IMR-90 (cell line): ENCODE data around the gene BCL2L11. TPM values are rescaled to one million over a fixed set of nuclear protein-coding genes. Genes with fewer than 3 reads are reported as not detected.

Experiments
- ATAC-seq: fragments of 200-7000 bp; cut with Tn5 transposase; 2 replicates; pipeline ENCODE4 v1.9.1; 2020; ENCODE audit warnings: low read depth, mild to moderate bottlenecking, moderate library complexity
- BruUV-seq: library from RNA; stranded (reverse); fragments of 400-500 nt; replicated peaks from 2 replicates; lab custom pipeline; 2021; lab: Mats Ljungman, UMichigan
- CTCF ChIA-PET: fragments of 300-600 bp; formaldehyde crosslinking; extraction: SDS; loops from one replicate; lab custom pipeline; 2021; ENCODE audit warnings: antibody characterized with exemption; lab: Yijun Ruan, JAX
- POLR2A ChIA-PET: fragments of 300-600 bp; sonication (Branson Sonifier 250); formaldehyde crosslinking; loops from one replicate; lab custom pipeline; 2022; ENCODE audit warnings: antibody characterized with exemption; ENCODE audit not compliant: unreplicated experiment; lab: Charles Lee
- DNase-seq: peaks from one replicate; pipeline ENCODE4 v3.0.0; 2013
- H2AFZ ChIP-seq: replicated peaks from 2 replicates; pipeline ENCODE3; 2013; ENCODE audit warnings: low read length, mild to moderate bottlenecking; ENCODE audit not compliant: poor library complexity
- H2AK5ac ChIP-seq: 2 replicates; pipeline ENCODE4 v1.6.1; 2013; ENCODE audit warnings: low read depth, low read length, inconsistent platforms
- H2AK9ac ChIP-seq: replicated peaks from 2 replicates; pipeline ENCODE3; 2013; ENCODE audit warnings: mild to moderate bottlenecking, low read depth, low read length, moderate library complexity; ENCODE audit not compliant: poor library complexity
- H2BK120ac ChIP-seq: 2 replicates; pipeline ENCODE4 v1.6.1; 2013; ENCODE audit warnings: low read depth, low read length, inconsistent platforms
- H2BK15ac ChIP-seq: 3 replicates; pipeline ENCODE4 v1.6.1; 2013; ENCODE audit warnings: low read depth, low read length, inconsistent platforms
- H2BK20ac ChIP-seq: 2 replicates; pipeline ENCODE4 v1.6.1; 2013; ENCODE audit warnings: low read depth, mild to moderate bottlenecking, inconsistent platforms, low read length, moderate library complexity
- H2BK5ac ChIP-seq: 2 replicates; pipeline ENCODE4 v1.6.1; 2013; ENCODE audit warnings: mild to moderate bottlenecking, low read depth, low read length, inconsistent platforms; ENCODE audit not compliant: poor library complexity, severe bottlenecking
- H3K14ac ChIP-seq: replicated peaks from 2 replicates; pipeline ENCODE4 v1.6.1; 2013; ENCODE audit warnings: low read depth, low read length, inconsistent platforms
- H3K18ac ChIP-seq: 2 replicates; pipeline ENCODE4 v1.6.1; 2013; ENCODE audit warnings: low read depth, low read length, control low read depth
- H3K23ac ChIP-seq: 2 replicates; pipeline ENCODE4 v1.6.1; 2013; ENCODE audit warnings: low read depth, low read length, inconsistent platforms
- H3K27ac ChIP-seq: 2 replicates; pipeline ENCODE4 v1.5.1; 2013; ENCODE audit warnings: mild to moderate bottlenecking, control low read depth, low read length; ENCODE audit not compliant: insufficient read depth
- H3K27me3 ChIP-seq: 2 replicates; pipeline ENCODE4 v1.6.1; 2013; ENCODE audit warnings: low read length; ENCODE audit not compliant: control insufficient read depth, insufficient read depth
- H3K36me3 ChIP-seq: 2 replicates; pipeline ENCODE4 v1.6.1; 2013; ENCODE audit warnings: low read length, mixed read lengths; ENCODE audit not compliant: control insufficient read depth, insufficient read depth
- H3K4ac ChIP-seq: 2 replicates; pipeline ENCODE4 v1.6.1; 2013; ENCODE audit warnings: low read depth, low read length, inconsistent platforms
- H3K4me1 ChIP-seq: 2 replicates; pipeline ENCODE4 v1.6.1; 2013; ENCODE audit warnings: low read length, mixed read lengths; ENCODE audit not compliant: control insufficient read depth, insufficient read depth
- H3K4me2 ChIP-seq: 2 replicates; pipeline ENCODE4 v1.6.1; 2013; ENCODE audit warnings: low read depth, mild to moderate bottlenecking, control low read depth, low read length, moderate library complexity
- H3K4me3 ChIP-seq: 2 replicates; pipeline ENCODE4 v1.5.1; 2013; ENCODE audit warnings: low read depth, mild to moderate bottlenecking, control low read depth, low read length, moderate library complexity; ENCODE audit not compliant: insufficient read depth
- H3K56ac ChIP-seq: 2 replicates; pipeline ENCODE4 v1.6.1; 2013; ENCODE audit warnings: low read length, inconsistent platforms; ENCODE audit not compliant: insufficient read depth; ENCODE audit errors: extremely low read depth
- H3K79me1 ChIP-seq, 2 experiments: 2 replicates each; pipeline ENCODE4 v1.6.1; 2013; ENCODE audit warnings: low read length in 2 of 2, inconsistent platforms in 1 of 2, low read depth in 1 of 2
- H3K9ac ChIP-seq: 2 replicates; pipeline ENCODE4 v1.6.1; 2013; ENCODE audit warnings: low read depth, low read length, control low read depth
- H3K9me1 ChIP-seq: 2 replicates; pipeline ENCODE4 v1.6.1; 2013; ENCODE audit warnings: low read length, inconsistent platforms; ENCODE audit not compliant: insufficient read depth
- H3K9me3 ChIP-seq: 2 replicates; pipeline ENCODE4 v1.6.1; 2013; ENCODE audit warnings: low read length; ENCODE audit not compliant: control insufficient read depth, insufficient read depth
- H4K20me1 ChIP-seq: 2 replicates; pipeline ENCODE4 v1.6.1; 2013; ENCODE audit warnings: low read length, inconsistent platforms; ENCODE audit not compliant: insufficient read depth
- H4K5ac ChIP-seq: 2 replicates; pipeline ENCODE4 v1.6.1; 2013; ENCODE audit warnings: mild to moderate bottlenecking, low read depth, low read length, control low read depth
- H4K8ac ChIP-seq, 2 experiments: 2 replicates each; pipeline ENCODE4 v1.6.1; 2013; ENCODE audit warnings: low read depth in 2 of 2, low read length in 2 of 2, control low read depth in 1 of 2, inconsistent platforms in 1 of 2
- H4K91ac ChIP-seq: 2 replicates; pipeline ENCODE4 v1.6.1; 2013; ENCODE audit warnings: low read depth, low read length, inconsistent platforms; ENCODE audit not compliant: insufficient read depth
- BHLHE40 ChIP-seq: fragments of 150-350 bp; IDR thresholded peaks from 2 replicates; pipeline ENCODE4 v1.6.1; 2016; ENCODE audit warnings: mild to moderate bottlenecking, low read depth, low read length
- CEBPB ChIP-seq: IDR thresholded peaks from 2 replicates; pipeline ENCODE4 v1.6.1; 2012; ENCODE audit warnings: low read depth, low read length, improper control_type of control experiment
- CHD1 ChIP-seq: IDR thresholded peaks from 2 replicates; pipeline ENCODE4 v1.6.1; 2012; ENCODE audit warnings: low read depth, low read length, improper control_type of control experiment
- FOS ChIP-seq: fragments of 150-350 bp; IDR thresholded peaks from 2 replicates; pipeline ENCODE4 v1.6.1; 2016; ENCODE audit warnings: low read depth, low read length
- MAFK ChIP-seq: IDR thresholded peaks from 2 replicates; pipeline ENCODE4 v1.6.1; 2012; ENCODE audit warnings: low read depth, low read length, improper control_type of control experiment
- MAZ ChIP-seq: IDR thresholded peaks from 2 replicates; pipeline ENCODE4 v1.6.1; 2012; ENCODE audit warnings: low read depth, mild to moderate bottlenecking, low read length, improper control_type of control experiment, moderate library complexity, borderline replicate concordance
- MXI1 ChIP-seq: IDR thresholded peaks from 2 replicates; pipeline ENCODE4 v1.6.1; 2012; ENCODE audit warnings: low read depth, mild to moderate bottlenecking, low read length, moderate library complexity, borderline replicate concordance
- NFE2L2 ChIP-seq: fragments of 150-350 bp; IDR thresholded peaks from 2 replicates; pipeline ENCODE4 v1.6.1; 2016; ENCODE audit warnings: low read depth, mild to moderate bottlenecking, low read length
- POLR2A ChIP-seq: IDR thresholded peaks from 2 replicates; pipeline ENCODE4 v1.6.1; 2012; ENCODE audit warnings: mild to moderate bottlenecking, low read depth, low read length
- RAD21 ChIP-seq: IDR thresholded peaks from 2 replicates; pipeline ENCODE4 v1.6.1; 2012; ENCODE audit warnings: low read length, improper control_type of control experiment
- RCOR1 ChIP-seq: IDR thresholded peaks from 2 replicates; pipeline ENCODE4 v1.6.1; 2012; ENCODE audit warnings: mild to moderate bottlenecking, low read length, improper control_type of control experiment; ENCODE audit not compliant: insufficient replicate concordance
- RFX5 ChIP-seq: IDR thresholded peaks from 2 replicates; pipeline ENCODE4 v1.8.0; 2012; ENCODE audit warnings: low read depth, mild to moderate bottlenecking, low read length, moderate library complexity
- SMC3 ChIP-seq: fragments of 150-350 bp; IDR thresholded peaks from 2 replicates; pipeline ENCODE4 v1.6.1; 2016; ENCODE audit warnings: low read depth, mild to moderate bottlenecking, antibody characterized with exemption, low read length, moderate library complexity
- WGBS, 2 experiments: methylation state at CpG; one replicate each; pipeline versions ENCODE4 v1.1.5 to v1.1.7; 2013; ENCODE audit warnings: missing lambda C conversion rate in 2 of 2; ENCODE audit not compliant: insufficient read length in 1 of 2; ENCODE audit errors: extremely low coverage in 2 of 2; 5-methylcytosine and 5-hydroxymethylcytosine counted together
- dilution Hi-C: fragments of 300-500 bp; cut with HindIII; formaldehyde crosslinking; loops from one replicate; pipeline ENCODE4 v1.14.3; 2018; ENCODE audit warnings: low sequenced_read_pairs; ENCODE audit not compliant: unreplicated experiment
- in situ Hi-C: fragments of 300-500 bp; cut with MboI; formaldehyde crosslinking; loops from 3 replicates; pipeline ENCODE4 v1.14.3; 2019; ENCODE audit warnings: low sequenced_read_pairs, inconsistent platforms, mixed read lengths
- intact Hi-C: fragments of 100-400 bp; cut with micrococcal nuclease; formaldehyde crosslinking; loops from 2 replicates; pipeline ENCODE4 v1.10.0; 2022
- polyA plus RNA-seq, 3 experiments: library from polyadenylated mRNA; depleted of rRNA; stranded (reverse); fragments of >200 nt; gene quantifications; 2 replicates each; pipeline ENCODE4 v1.2.3, GENCODE V29; 2012; ENCODE audit warnings: low replicate concordance in 1 of 3
- total RNA-seq: library from RNA; depleted of rRNA; stranded (reverse); fragments of >200 nt; gene quantifications from 2 replicates; pipeline ENCODE4 v1.2.3, GENCODE V29; 2012
- TF ChIP-seq, protein P1 (sequence below): conservative IDR thresholded peaks from 2 replicates; pipeline ENCODE4 v1.5.1; 2012; ENCODE audit warnings: mild to moderate bottlenecking, low read depth, low read length, improper control_type of control experiment
- TF ChIP-seq, protein P2 (sequence below): fragments of 150-350 bp; IDR thresholded peaks from 2 replicates; pipeline ENCODE4 v1.6.1; 2017; ENCODE audit warnings: mild to moderate bottlenecking, antibody characterized with exemption, low read length, low read depth
- TF ChIP-seq, protein P3 (sequence below): fragments of 150-350 bp; IDR thresholded peaks from 2 replicates; pipeline ENCODE4 v1.6.1; 2016; ENCODE audit warnings: low read depth, mild to moderate bottlenecking, low read length, moderate library complexity, borderline replicate concordance

BCL2L11 gene
- total and polyA plus RNA-seq, 2 of the 4 experiments (the other 2 are of a cell fraction) = 1.1 to 1.7 TPM

DNA sequence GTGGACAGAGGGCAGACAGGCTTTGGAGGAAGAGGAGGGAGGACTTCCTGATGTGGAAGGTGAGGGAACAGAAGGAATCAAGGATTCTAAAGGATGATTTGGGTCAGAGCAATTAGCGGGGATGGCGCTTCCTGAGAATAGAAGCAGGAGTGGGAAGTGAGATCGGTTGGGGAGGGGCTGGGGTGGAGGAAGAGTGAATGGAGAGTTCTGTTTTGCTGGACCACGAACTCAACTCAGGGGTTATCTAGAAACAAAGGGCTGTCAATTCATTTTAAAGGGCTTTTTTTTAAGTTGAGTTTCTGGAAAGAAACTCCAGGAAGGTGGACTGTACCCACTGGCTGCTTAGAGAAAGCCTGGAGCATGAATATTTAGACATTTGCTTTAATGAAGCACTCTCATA is 54.9 kb downstream of the BCL2L11 start:
- Histone ChIP-seq H3K36me3 (no peaks in the 10 kb centered on the region), H3K9me1 (peaks cover 9% of the 10 kb centered on the region; the same call in 1 of the 2 replicates), H2AFZ (no peak overlapping the region), H2BK15ac (no peak overlapping the region), H3K14ac (no peak overlapping the region), H2BK120ac (no peak overlapping the region), H3K9ac (no peak overlapping the region), H2AK9ac (no peak overlapping the region), H3K27ac (no peak overlapping the region), H4K5ac (no peak overlapping the region), H3K4ac (no peak overlapping the region), H3K4me3 (no peak overlapping the region), H3K4me1 (peaks cover 4% of the 10 kb centered on the region; the same call in 1 of the 2 replicates), H3K18ac (no peak overlapping the region), H4K91ac (no peak overlapping the region), H4K8ac (no peak overlapping the region), H2BK5ac (no peak overlapping the region), H2AK5ac (no peak overlapping the region), H3K4me2 (no peak overlapping the region), H3K23ac (no peak overlapping the region), H3K79me1 (no peaks in the 10 kb centered on the region), H4K20me1 (0 out of 2 replicates have a peak, but pooled peaks cover 3% of the 10 kb centered on the region), H3K27me3 (peaks cover 49% of the 10 kb centered on the region), H3K9me3 (no peaks in the 10 kb centered on the region), H3K56ac (no peak overlapping the region), H2BK20ac (no peak overlapping the region)
- intact Hi-C loops (no loop called here), dilution Hi-C loops (no loop called here), in situ Hi-C loops (no loop called here)
- POLR2A ChIA-PET = no interaction called here
- no peak for ATAC-seq
- CTCF ChIA-PET = no interaction called here
- WGBS, 2 experiments = 100% methylated on average over 3 of the region's 4 CpGs; no CpG with 5 or more reads in 1 of the 2 experiments
- TF ChIP-seq SMC3 = no peak
- no peak for TF ChIP-seq CHD1
- TF ChIP-seq FOS = no peak
- no peak for TF ChIP-seq BHLHE40
- no peak for TF ChIP-seq CEBPB
- no peak for TF ChIP-seq NFE2L2
- TF ChIP-seq MAFK = no peak
- no peak for TF ChIP-seq RCOR1
- TF ChIP-seq RAD21 = no peak
- TF ChIP-seq RFX5 = no peak
- TF ChIP-seq, protein P1, sequence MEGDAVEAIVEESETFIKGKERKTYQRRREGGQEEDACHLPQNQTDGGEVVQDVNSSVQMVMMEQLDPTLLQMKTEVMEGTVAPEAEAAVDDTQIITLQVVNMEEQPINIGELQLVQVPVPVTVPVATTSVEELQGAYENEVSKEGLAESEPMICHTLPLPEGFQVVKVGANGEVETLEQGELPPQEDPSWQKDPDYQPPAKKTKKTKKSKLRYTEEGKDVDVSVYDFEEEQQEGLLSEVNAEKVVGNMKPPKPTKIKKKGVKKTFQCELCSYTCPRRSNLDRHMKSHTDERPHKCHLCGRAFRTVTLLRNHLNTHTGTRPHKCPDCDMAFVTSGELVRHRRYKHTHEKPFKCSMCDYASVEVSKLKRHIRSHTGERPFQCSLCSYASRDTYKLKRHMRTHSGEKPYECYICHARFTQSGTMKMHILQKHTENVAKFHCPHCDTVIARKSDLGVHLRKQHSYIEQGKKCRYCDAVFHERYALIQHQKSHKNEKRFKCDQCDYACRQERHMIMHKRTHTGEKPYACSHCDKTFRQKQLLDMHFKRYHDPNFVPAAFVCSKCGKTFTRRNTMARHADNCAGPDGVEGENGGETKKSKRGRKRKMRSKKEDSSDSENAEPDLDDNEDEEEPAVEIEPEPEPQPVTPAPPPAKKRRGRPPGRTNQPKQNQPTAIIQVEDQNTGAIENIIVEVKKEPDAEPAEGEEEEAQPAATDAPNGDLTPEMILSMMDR = no peak
- TF ChIP-seq, protein P2, sequence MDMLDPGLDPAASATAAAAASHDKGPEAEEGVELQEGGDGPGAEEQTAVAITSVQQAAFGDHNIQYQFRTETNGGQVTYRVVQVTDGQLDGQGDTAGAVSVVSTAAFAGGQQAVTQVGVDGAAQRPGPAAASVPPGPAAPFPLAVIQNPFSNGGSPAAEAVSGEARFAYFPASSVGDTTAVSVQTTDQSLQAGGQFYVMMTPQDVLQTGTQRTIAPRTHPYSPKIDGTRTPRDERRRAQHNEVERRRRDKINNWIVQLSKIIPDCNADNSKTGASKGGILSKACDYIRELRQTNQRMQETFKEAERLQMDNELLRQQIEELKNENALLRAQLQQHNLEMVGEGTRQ = no peak
- TF ChIP-seq MXI1 = no peak
- TF ChIP-seq MAZ = no peak
- TF ChIP-seq, protein P3, sequence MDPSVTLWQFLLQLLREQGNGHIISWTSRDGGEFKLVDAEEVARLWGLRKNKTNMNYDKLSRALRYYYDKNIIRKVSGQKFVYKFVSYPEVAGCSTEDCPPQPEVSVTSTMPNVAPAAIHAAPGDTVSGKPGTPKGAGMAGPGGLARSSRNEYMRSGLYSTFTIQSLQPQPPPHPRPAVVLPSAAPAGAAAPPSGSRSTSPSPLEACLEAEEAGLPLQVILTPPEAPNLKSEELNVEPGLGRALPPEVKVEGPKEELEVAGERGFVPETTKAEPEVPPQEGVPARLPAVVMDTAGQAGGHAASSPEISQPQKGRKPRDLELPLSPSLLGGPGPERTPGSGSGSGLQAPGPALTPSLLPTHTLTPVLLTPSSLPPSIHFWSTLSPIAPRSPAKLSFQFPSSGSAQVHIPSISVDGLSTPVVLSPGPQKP = no peak
- no peak for TF ChIP-seq POLR2A
- no peak for DNase-seq
- no TSS peak for BruUV-seq
